GM21723 (cell line): Measurements from ENCODE around the gene NDUFAF4.

Experiments used
- ATAC-seq: cut with Tn5 transposase; IDR thresholded peaks from one replicate; pipeline ENCODE4 v1.9.1; 2021; ENCODE audit warnings: mild to moderate bottlenecking, moderate library complexity; ENCODE audit not compliant: unreplicated experiment

The NDUFAF4 gene

DNA sequence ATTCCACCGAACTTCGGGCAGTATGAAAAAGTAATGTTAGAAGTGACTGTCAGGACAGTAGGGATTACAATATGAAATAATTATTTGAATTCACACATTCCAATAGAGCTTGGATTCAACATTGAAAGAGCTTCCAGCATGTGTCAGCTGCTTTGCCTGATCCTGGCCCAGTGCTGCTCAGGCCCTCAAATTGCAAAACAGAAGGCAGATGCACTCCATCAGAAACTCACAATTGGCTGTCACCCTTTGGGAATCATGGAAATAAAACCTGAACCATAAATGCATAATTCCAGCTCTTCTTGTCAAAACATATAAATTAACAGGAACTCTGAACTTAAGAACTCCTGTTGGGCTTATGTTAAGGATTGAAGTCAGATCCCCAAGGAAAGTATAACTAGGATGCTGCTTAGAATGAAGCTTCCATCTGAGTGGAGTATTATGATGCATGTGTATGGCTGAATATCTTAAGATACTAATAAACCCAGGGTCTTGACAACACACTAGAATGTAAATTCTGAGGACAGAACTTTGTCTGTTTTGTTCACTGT is 1.8 kb upstream of the NDUFAF4 start:
- no peak for ATAC-seq

DNA sequence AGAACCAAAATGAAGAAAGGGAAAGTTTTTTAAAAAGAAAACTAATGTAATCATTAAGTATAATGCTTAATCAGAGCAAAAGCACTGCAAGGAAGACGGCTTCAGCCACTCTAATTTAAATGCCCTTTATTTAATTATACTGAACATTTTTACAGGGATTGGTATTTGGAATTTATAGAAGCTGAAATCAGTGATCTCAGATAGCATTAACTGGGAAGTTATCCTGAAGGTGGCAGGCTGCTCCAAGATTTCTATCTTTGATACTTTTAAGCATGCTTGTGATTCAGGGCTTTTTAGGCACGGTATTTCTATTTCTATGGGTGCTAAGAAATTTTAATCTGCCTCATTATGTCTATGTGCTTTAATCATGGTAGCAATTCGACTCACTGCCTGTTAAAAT is 1.3 kb upstream of the NDUFAF4 start:
- ATAC-seq, result no peak

DNA sequence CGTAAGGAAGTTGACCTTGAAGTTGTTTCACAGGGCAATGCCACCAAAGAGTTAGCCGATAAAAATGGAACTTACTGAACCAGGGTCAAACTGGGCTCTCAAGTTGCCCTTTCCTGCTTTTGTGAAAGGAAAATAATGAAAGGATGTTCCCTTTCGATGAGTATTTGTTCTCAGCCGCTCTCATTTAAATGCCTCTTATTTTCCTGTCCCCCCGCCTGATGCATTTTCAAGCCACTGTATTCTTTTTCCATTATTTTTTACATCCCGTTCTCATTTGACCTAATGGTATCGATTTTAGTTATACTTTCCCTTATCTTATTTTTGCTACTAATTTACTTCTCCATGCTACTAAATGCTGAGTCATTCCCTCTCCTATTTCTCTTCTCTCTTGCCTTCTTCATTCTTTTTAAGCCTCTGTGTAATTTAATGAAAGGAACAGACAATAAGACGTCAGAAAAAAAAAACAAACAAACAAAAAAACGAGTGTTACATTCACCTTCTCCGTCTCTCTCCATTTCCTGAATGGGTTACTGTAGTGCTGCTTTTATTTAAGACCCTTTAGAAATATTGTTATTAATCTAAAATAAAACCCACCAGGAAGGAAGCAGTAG is 655 bp upstream of the NDUFAF4 start:
- no peak for ATAC-seq

GRCh38 chr6:96889146-96889545 is 8.5 kb downstream of the NDUFAF4 start:
- ATAC-seq, result no peak

DNA sequence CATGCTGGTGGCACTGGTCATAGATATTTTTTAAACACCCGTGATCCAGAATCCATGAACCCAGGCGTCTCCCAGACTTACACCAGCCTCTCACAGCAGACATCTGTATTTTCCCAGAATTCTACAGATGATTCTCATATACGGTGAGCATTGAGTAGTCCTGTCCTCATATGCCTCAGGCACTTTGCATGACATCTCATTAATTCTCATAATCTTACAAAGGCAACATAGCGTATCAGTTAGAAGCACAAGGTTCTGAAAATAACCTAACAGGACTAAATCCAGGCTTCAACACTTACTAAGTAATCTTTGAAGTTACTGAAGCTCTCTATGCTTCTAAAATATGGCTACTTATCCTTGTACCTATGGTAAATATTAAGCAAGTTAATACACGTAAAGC is 8.9 kb downstream of the NDUFAF4 start:
- no peak for ATAC-seq

- ATAC-seq, result no peak
These were observed 11.2 kb downstream of the NDUFAF4 start for GRCh38 chr6:96886519-96886918.

DNA sequence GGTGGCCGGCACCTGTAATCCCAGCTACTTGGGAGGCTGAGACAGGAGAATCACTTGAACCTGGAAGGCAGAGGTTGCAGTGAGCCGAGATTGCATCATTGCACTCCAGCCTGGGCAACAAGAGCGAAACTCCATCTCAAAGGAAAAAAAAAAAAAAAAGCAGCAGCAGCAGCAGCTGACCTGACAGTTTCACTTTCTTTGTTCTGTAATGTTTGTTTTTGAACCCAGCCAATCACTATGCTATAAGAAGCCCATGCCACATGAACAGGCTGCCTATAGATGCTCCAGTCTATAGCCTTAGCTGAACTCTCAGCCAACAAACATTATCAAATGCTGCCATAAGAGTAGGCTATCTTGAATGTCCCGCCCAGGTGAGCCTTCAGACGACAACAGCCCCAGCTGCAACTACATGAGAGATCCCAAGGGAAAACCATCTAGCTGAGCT is 12.5 kb downstream of the NDUFAF4 start:
- ATAC-seq, result peak; percentile 80

DNA sequence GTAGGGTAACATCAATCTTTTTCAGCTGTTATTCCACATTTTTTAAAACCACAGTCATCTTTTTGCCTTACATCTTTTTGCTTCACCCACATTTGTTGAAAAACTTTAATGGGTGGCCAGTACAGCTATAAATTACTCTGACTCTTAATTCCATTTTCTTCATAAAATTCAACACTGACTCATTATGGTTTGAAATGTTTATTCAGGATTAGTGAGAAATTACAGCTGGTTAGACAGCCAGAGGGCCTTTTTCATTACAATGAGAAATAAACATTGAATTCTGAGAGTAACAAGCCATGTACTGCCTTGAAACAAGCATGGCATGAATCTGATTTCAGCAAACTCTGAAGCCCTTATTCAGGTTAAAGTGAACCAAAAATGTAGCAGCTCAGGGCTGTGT is 19.5 kb downstream of the NDUFAF4 start:
- no peak for ATAC-seq

DNA sequence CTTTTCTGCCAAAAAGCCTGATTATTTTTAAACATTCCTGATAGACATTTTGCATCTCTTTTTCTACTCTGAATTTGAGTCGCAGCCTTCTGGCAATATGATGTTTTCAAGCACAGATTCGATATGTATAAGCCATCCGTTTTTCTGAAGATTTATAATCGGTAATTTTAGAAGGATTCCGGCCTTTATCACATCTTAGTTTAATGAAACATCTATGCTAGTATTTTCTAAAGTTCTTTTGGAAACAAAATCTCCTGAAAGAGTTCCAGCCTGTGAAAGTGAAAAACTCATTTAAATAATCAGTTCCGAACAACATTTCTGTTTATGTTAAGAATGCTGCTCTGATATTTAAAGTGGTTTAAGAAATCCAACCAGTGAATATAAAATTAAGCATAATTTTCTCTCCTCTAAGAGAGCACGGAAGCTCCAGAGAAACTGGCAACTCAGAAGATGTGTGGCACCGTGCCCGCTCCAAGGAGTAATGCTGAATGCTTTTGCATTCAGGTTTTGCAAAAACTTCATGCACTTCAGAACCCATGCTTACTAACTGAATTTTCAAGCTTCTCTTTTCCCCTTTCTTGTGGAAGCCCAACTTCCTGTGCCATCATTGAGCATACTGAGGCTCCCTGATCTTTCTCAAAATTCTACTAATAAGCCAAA is 20.7 kb downstream of the NDUFAF4 start:
- no peak for ATAC-seq

- ATAC-seq, result no peak
These were observed 24.7 kb downstream of the NDUFAF4 start for GRCh38 chr6:96872976-96873375.

- ATAC-seq, result no peak
These were observed 32.7 kb downstream of the NDUFAF4 start for GRCh38 chr6:96865055-96865405.

- ATAC-seq, result no peak
These were observed 33.3 kb downstream of the NDUFAF4 start for GRCh38 chr6:96864216-96865054.

GRCh38 chr6:96862560-96862959 is 35.1 kb downstream of the NDUFAF4 start:
- no peak for ATAC-seq

- ATAC-seq, result no peak
These were observed 36.1 kb downstream of the NDUFAF4 start for GRCh38 chr6:96861588-96861987.

DNA sequence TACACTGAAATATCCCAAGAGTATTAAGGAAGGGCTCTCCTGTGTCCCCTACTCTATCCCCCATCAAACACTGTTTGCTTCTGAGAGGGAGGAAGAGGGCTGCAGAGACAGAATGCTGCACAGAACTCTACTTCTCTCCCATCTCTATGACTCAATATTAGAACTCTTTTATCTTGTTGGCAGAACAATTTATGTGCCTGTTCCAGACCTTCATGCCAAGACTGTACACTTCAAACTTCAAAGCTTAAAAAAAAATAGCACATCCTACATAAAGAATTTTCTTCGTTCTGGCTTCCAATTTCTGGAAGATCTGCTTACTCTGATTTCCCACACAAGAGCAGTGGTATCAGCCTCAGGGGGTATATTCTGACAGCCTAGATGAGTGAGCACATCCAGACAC is 40.8 kb downstream of the NDUFAF4 start:
- no peak for ATAC-seq

GRCh38 chr6:96853083-96853482 is 44.6 kb downstream of the NDUFAF4 start:
- ATAC-seq, result no peak

GRCh38 chr6:96852605-96853004 is 45.1 kb downstream of the NDUFAF4 start:
- no peak for ATAC-seq

GRCh38 chr6:96851858-96852257 is 45.8 kb downstream of the NDUFAF4 start:
- ATAC-seq, result no peak

GRCh38 chr6:96849615-96850014 is 48.1 kb downstream of the NDUFAF4 start:
- no peak for ATAC-seq

- ATAC-seq, result no peak
These were observed 53.2 kb downstream of the NDUFAF4 start for GRCh38 chr6:96844530-96844929.

DNA sequence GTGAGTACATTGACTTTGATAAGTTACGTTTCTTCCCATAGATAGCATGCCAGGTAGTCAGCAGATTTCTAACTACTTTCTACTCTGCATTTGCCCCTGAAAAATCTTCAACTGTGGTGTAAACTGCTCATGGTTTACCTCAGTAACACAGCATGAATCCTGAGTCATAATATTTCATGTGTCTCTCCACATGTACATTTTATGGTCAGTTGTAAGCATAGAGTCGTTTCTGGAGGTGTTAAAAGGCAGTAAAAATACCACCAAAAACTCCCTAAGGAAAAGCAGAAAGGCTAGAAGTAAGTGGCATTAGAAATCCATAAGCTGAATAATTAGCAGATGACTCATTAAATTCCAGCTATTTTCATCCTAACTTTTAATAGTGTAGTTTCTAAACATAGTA is 56.3 kb downstream of the NDUFAF4 start:
- no peak for ATAC-seq
